Smooth muscle cell (in vitro differentiated cells): ENCODE data around the gene DNAJB5. TPM values are rescaled to one million over a fixed set of nuclear protein-coding genes. Genes with fewer than 3 reads are reported as not detected.

Experiments
- DNase-seq: peaks from one replicate; lab custom pipeline; 2025; ENCODE audit not compliant: unreplicated experiment; lab: John Stamatoyannopoulos, UW
- H2AFZ ChIP-seq: fragments of 200-600 bp; sonication (generic); 2 replicates; pipeline ENCODE4 v1.6.0; 2016; ENCODE audit warnings: antibody characterized with exemption, low read depth, mild to moderate bottlenecking
- H3F3A ChIP-seq: fragments of 200-600 bp; sonication (generic); 2 replicates; pipeline ENCODE4 v1.6.0; 2017; ENCODE audit warnings: antibody characterized with exemption, low read depth
- H3K27ac ChIP-seq: fragments of 200-600 bp; sonication (generic); 2 replicates; pipeline ENCODE4 v1.5.1; 2016; ENCODE audit warnings: low read depth, mild to moderate bottlenecking
- H3K27me3 ChIP-seq: fragments of 200-600 bp; sonication (generic); 2 replicates; pipeline ENCODE4 v1.6.1; 2016; ENCODE audit warnings: low read depth, mild to moderate bottlenecking
- H3K36me3 ChIP-seq: fragments of 200-600 bp; sonication (generic); 2 replicates; pipeline ENCODE4 v1.5.1; 2016; ENCODE audit warnings: low read depth
- H3K4me1 ChIP-seq: fragments of 200-600 bp; sonication (generic); 2 replicates; pipeline ENCODE4 v1.5.1; 2016; ENCODE audit warnings: low read depth
- H3K4me2 ChIP-seq: fragments of 200-600 bp; sonication (generic); 2 replicates; pipeline ENCODE4 v1.6.0; 2016; ENCODE audit warnings: mild to moderate bottlenecking
- H3K4me3 ChIP-seq: fragments of 200-600 bp; sonication (generic); 2 replicates; pipeline ENCODE4 v1.5.1; 2016; ENCODE audit warnings: mild to moderate bottlenecking
- H3K79me2 ChIP-seq: fragments of 200-600 bp; sonication (generic); 2 replicates; pipeline ENCODE4 v1.6.0; 2016; ENCODE audit warnings: low read depth, mild to moderate bottlenecking
- H3K9ac ChIP-seq: fragments of 200-600 bp; sonication (generic); 2 replicates; pipeline ENCODE4 v1.6.0; 2016; ENCODE audit warnings: low read depth
- H3K9me3 ChIP-seq: fragments of 200-600 bp; sonication (generic); replicated peaks from 2 replicates; pipeline ENCODE4 v1.5.1; 2016; ENCODE audit warnings: low read depth
- H4K20me1 ChIP-seq: fragments of 200-600 bp; sonication (generic); 2 replicates; pipeline ENCODE4 v1.6.0; 2016; ENCODE audit warnings: low read depth
- CTCF ChIP-seq: fragments of 200-600 bp; sonication (generic); IDR thresholded peaks from 2 replicates; pipeline ENCODE4 v1.5.1; 2017; ENCODE audit warnings: borderline replicate concordance, mild to moderate bottlenecking, antibody characterized with exemption; ENCODE audit not compliant: insufficient read depth, poor library complexity, severe bottlenecking
- WGBS: methylation state at CpG from one replicate; pipeline ENCODE4 v1.1.7; 2016; ENCODE audit warnings: low lambda C conversion rate; 5-methylcytosine and 5-hydroxymethylcytosine counted together
- polyA plus RNA-seq: library from polyadenylated mRNA; unstranded; fragments of >200 nt; fragmentation: Nextera tagmentation; extraction: Ambion mirVana; gene quantifications from 2 replicates; pipeline ENCODE4 v1.2.1, GENCODE V29; 2016
- total RNA-seq: library from RNA; depleted of rRNA; stranded (reverse); fragments of >200 nt; gene quantifications from 2 replicates; pipeline ENCODE4 v1.2.3, GENCODE V29; 2014

Gene DNAJB5
- total and polyA plus RNA-seq, 2 experiments from 2014 or later: 29.6 to 30.5 TPM

- Histone ChIP-seq H2AFZ (no peak overlapping the region), H4K20me1 (no peaks in the 10 kb centered on the region), H3K9me3 (no peaks in the 10 kb centered on the region), H3K27ac (no peak overlapping the region), H3K4me1 (no peaks in the 10 kb centered on the region), H3K27me3 (peaks cover 8% of the 10 kb centered on the region), H3K79me2 (no peaks in the 10 kb centered on the region), H3K36me3 (no peaks in the 10 kb centered on the region), H3F3A (no peaks in the 10 kb centered on the region), H3K9ac (no peak overlapping the region), H3K4me2 (no peak overlapping the region), H3K4me3 (no peak overlapping the region)
- no peak for TF ChIP-seq CTCF
- no peak for DNase-seq
- WGBS: 93% methylated on average over 11 of the region's 11 CpGs
These were observed 13.1 kb upstream of the DNAJB5 start for GRCh38 chr9:34976441-34976840.

DNA sequence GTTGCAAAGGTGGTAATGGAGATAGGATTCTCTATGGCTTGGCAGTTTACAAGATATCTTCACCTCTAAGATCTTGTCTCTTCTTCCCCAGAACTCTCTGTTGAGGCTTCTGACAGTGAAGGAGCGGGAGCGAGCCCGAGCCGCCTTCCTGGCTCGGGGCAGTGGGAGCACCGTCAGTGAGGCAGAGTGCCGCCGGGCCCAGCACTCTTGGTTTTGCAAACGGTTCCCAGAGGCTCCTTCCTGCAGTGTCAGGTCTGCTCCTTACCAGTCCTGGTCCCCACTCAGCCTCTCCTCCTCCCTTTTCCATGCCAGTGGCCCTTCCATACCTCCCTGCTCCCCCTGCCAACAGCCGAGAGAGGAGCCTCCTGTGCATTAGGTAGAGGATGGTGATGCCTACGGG is 12.6 kb upstream of the DNAJB5 start:
- H3K79me2 ChIP-seq: no peaks in the 10 kb centered on the region
- no peak overlapping the region for H3K9ac ChIP-seq
- DNase-seq: no peak
- H3K9me3 ChIP-seq: no peaks in the 10 kb centered on the region
- H3F3A ChIP-seq: no peaks in the 10 kb centered on the region
- no peak for TF ChIP-seq CTCF
- WGBS: 92% methylated on average over 11 of the region's 11 CpGs
- H3K27me3 ChIP-seq: peaks cover 8% of the 10 kb centered on the region
- H3K4me1 ChIP-seq: no peaks in the 10 kb centered on the region
- H3K4me2 ChIP-seq: no peak overlapping the region
- H3K27ac ChIP-seq: no peak overlapping the region
- H3K4me3 ChIP-seq: no peak overlapping the region
- no peaks in the 10 kb centered on the region for H4K20me1 ChIP-seq
- H3K36me3 ChIP-seq: no peaks in the 10 kb centered on the region
- no peak overlapping the region for H2AFZ ChIP-seq

- Histone ChIP-seq H3F3A (no peaks in the 10 kb centered on the region), H3K9me3 (no peaks in the 10 kb centered on the region), H3K36me3 (no peaks in the 10 kb centered on the region), H2AFZ (no peak overlapping the region), H3K79me2 (no peaks in the 10 kb centered on the region), H3K27me3 (no peaks in the 10 kb centered on the region), H3K9ac (no peak overlapping the region), H4K20me1 (no peaks in the 10 kb centered on the region), H3K27ac (no peak overlapping the region), H3K4me2 (no peak overlapping the region), H3K4me3 (no peak overlapping the region), H3K4me1 (no peaks in the 10 kb centered on the region)
- DNase-seq: no peak
- no peak for TF ChIP-seq CTCF
- 76% methylated on average over 11 of the region's 11 CpGs for WGBS
These were observed 9.3 kb upstream of the DNAJB5 start for GRCh38 chr9:34980181-34980761.

DNA sequence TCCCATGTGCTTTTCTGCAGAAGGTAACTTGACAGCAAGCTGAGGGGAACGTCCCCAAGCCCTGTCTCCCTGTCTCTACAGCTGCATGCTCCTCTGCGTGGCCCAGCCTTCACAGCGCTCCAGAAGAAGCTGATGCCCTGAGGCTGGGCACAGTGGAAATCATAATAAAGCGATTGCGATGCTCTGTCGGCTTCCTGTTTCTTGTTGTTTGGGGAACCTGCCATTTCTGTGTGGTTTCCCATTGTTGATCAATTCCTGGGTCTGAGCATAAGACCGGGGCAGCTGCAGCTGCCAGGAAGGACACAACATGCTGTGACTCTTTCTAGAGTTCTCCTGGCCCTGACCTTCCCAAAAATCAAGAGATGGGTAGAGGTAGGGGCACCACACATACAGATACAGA is 7.2 kb upstream of the DNAJB5 start:
- Histone ChIP-seq H3K4me2 (no peak overlapping the region), H3K9me3 (no peaks in the 10 kb centered on the region), H2AFZ (no peak overlapping the region), H3K4me3 (no peak overlapping the region), H3K9ac (no peak overlapping the region), H3K27me3 (no peaks in the 10 kb centered on the region), H3K4me1 (no peaks in the 10 kb centered on the region), H3K27ac (no peak overlapping the region), H3F3A (no peaks in the 10 kb centered on the region), H3K79me2 (no peaks in the 10 kb centered on the region), H3K36me3 (no peaks in the 10 kb centered on the region), H4K20me1 (no peaks in the 10 kb centered on the region)
- DNase-seq: no peak
- WGBS: 93% methylated on average over 7 of the region's 7 CpGs
- no peak for TF ChIP-seq CTCF
